IMR-90 (cell line): Measurements from ENCODE around the gene AHNAK2. TPM values are rescaled to one million over a fixed set of nuclear protein-coding genes. Genes with fewer than 3 reads are reported as not detected.

Source experiments
- ATAC-seq: fragments of 200-7000 bp; cut with Tn5 transposase; 2 replicates; pipeline ENCODE4 v1.9.1; 2020; ENCODE audit warnings: low read depth, mild to moderate bottlenecking, moderate library complexity
- BruUV-seq: library from RNA; stranded (reverse); fragments of 400-500 nt; replicated peaks from 2 replicates; lab custom pipeline; 2021; lab: Mats Ljungman, UMichigan
- CTCF ChIA-PET: fragments of 300-600 bp; formaldehyde crosslinking; extraction: SDS; loops from one replicate; lab custom pipeline; 2021; ENCODE audit warnings: antibody characterized with exemption; lab: Yijun Ruan, JAX
- POLR2A ChIA-PET: fragments of 300-600 bp; sonication (Branson Sonifier 250); formaldehyde crosslinking; loops from one replicate; lab custom pipeline; 2022; ENCODE audit warnings: antibody characterized with exemption; ENCODE audit not compliant: unreplicated experiment; lab: Charles Lee
- DNase-seq: peaks from one replicate; pipeline ENCODE4 v3.0.0; 2013
- H2AFZ ChIP-seq: replicated peaks from 2 replicates; pipeline ENCODE3; 2013; ENCODE audit warnings: low read length, mild to moderate bottlenecking; ENCODE audit not compliant: poor library complexity
- H2AK5ac ChIP-seq: 2 replicates; pipeline ENCODE4 v1.6.1; 2013; ENCODE audit warnings: low read depth, low read length, inconsistent platforms
- H2AK9ac ChIP-seq: replicated peaks from 2 replicates; pipeline ENCODE3; 2013; ENCODE audit warnings: mild to moderate bottlenecking, low read depth, low read length, moderate library complexity; ENCODE audit not compliant: poor library complexity
- H2BK120ac ChIP-seq: 2 replicates; pipeline ENCODE4 v1.6.1; 2013; ENCODE audit warnings: low read depth, low read length, inconsistent platforms
- H2BK15ac ChIP-seq: 3 replicates; pipeline ENCODE4 v1.6.1; 2013; ENCODE audit warnings: low read depth, low read length, inconsistent platforms
- H2BK20ac ChIP-seq: 2 replicates; pipeline ENCODE4 v1.6.1; 2013; ENCODE audit warnings: low read depth, mild to moderate bottlenecking, inconsistent platforms, low read length, moderate library complexity
- H2BK5ac ChIP-seq: 2 replicates; pipeline ENCODE4 v1.6.1; 2013; ENCODE audit warnings: mild to moderate bottlenecking, low read depth, low read length, inconsistent platforms; ENCODE audit not compliant: poor library complexity, severe bottlenecking
- H3K14ac ChIP-seq: replicated peaks from 2 replicates; pipeline ENCODE4 v1.6.1; 2013; ENCODE audit warnings: low read depth, low read length, inconsistent platforms
- H3K18ac ChIP-seq: 2 replicates; pipeline ENCODE4 v1.6.1; 2013; ENCODE audit warnings: low read depth, low read length, control low read depth
- H3K23ac ChIP-seq: 2 replicates; pipeline ENCODE4 v1.6.1; 2013; ENCODE audit warnings: low read depth, low read length, inconsistent platforms
- H3K27ac ChIP-seq: 2 replicates; pipeline ENCODE4 v1.5.1; 2013; ENCODE audit warnings: mild to moderate bottlenecking, control low read depth, low read length; ENCODE audit not compliant: insufficient read depth
- H3K27me3 ChIP-seq: 2 replicates; pipeline ENCODE4 v1.6.1; 2013; ENCODE audit warnings: low read length; ENCODE audit not compliant: control insufficient read depth, insufficient read depth
- H3K36me3 ChIP-seq: 2 replicates; pipeline ENCODE4 v1.6.1; 2013; ENCODE audit warnings: low read length, mixed read lengths; ENCODE audit not compliant: control insufficient read depth, insufficient read depth
- H3K4ac ChIP-seq: 2 replicates; pipeline ENCODE4 v1.6.1; 2013; ENCODE audit warnings: low read depth, low read length, inconsistent platforms
- H3K4me1 ChIP-seq: 2 replicates; pipeline ENCODE4 v1.6.1; 2013; ENCODE audit warnings: low read length, mixed read lengths; ENCODE audit not compliant: control insufficient read depth, insufficient read depth
- H3K4me2 ChIP-seq: 2 replicates; pipeline ENCODE4 v1.6.1; 2013; ENCODE audit warnings: low read depth, mild to moderate bottlenecking, control low read depth, low read length, moderate library complexity
- H3K4me3 ChIP-seq: 2 replicates; pipeline ENCODE4 v1.5.1; 2013; ENCODE audit warnings: low read depth, mild to moderate bottlenecking, control low read depth, low read length, moderate library complexity; ENCODE audit not compliant: insufficient read depth
- H3K56ac ChIP-seq: 2 replicates; pipeline ENCODE4 v1.6.1; 2013; ENCODE audit warnings: low read length, inconsistent platforms; ENCODE audit not compliant: insufficient read depth; ENCODE audit errors: extremely low read depth
- H3K79me1 ChIP-seq, 2 experiments: 2 replicates each; pipeline ENCODE4 v1.6.1; 2013; ENCODE audit warnings: low read length in 2 of 2, inconsistent platforms in 1 of 2, low read depth in 1 of 2
- H3K9ac ChIP-seq: 2 replicates; pipeline ENCODE4 v1.6.1; 2013; ENCODE audit warnings: low read depth, low read length, control low read depth
- H3K9me1 ChIP-seq: 2 replicates; pipeline ENCODE4 v1.6.1; 2013; ENCODE audit warnings: low read length, inconsistent platforms; ENCODE audit not compliant: insufficient read depth
- H3K9me3 ChIP-seq: 2 replicates; pipeline ENCODE4 v1.6.1; 2013; ENCODE audit warnings: low read length; ENCODE audit not compliant: control insufficient read depth, insufficient read depth
- H4K20me1 ChIP-seq: 2 replicates; pipeline ENCODE4 v1.6.1; 2013; ENCODE audit warnings: low read length, inconsistent platforms; ENCODE audit not compliant: insufficient read depth
- H4K5ac ChIP-seq: 2 replicates; pipeline ENCODE4 v1.6.1; 2013; ENCODE audit warnings: mild to moderate bottlenecking, low read depth, low read length, control low read depth
- H4K8ac ChIP-seq, 2 experiments: 2 replicates each; pipeline ENCODE4 v1.6.1; 2013; ENCODE audit warnings: low read depth in 2 of 2, low read length in 2 of 2, control low read depth in 1 of 2, inconsistent platforms in 1 of 2
- H4K91ac ChIP-seq: 2 replicates; pipeline ENCODE4 v1.6.1; 2013; ENCODE audit warnings: low read depth, low read length, inconsistent platforms; ENCODE audit not compliant: insufficient read depth
- BHLHE40 ChIP-seq: fragments of 150-350 bp; IDR thresholded peaks from 2 replicates; pipeline ENCODE4 v1.6.1; 2016; ENCODE audit warnings: mild to moderate bottlenecking, low read depth, low read length
- FOS ChIP-seq: fragments of 150-350 bp; IDR thresholded peaks from 2 replicates; pipeline ENCODE4 v1.6.1; 2016; ENCODE audit warnings: low read depth, low read length
- MAFK ChIP-seq: IDR thresholded peaks from 2 replicates; pipeline ENCODE4 v1.6.1; 2012; ENCODE audit warnings: low read depth, low read length, improper control_type of control experiment
- MAZ ChIP-seq: IDR thresholded peaks from 2 replicates; pipeline ENCODE4 v1.6.1; 2012; ENCODE audit warnings: low read depth, mild to moderate bottlenecking, low read length, improper control_type of control experiment, moderate library complexity, borderline replicate concordance
- MXI1 ChIP-seq: IDR thresholded peaks from 2 replicates; pipeline ENCODE4 v1.6.1; 2012; ENCODE audit warnings: low read depth, mild to moderate bottlenecking, low read length, moderate library complexity, borderline replicate concordance
- NFE2L2 ChIP-seq: fragments of 150-350 bp; IDR thresholded peaks from 2 replicates; pipeline ENCODE4 v1.6.1; 2016; ENCODE audit warnings: low read depth, mild to moderate bottlenecking, low read length
- POLR2A ChIP-seq: IDR thresholded peaks from 2 replicates; pipeline ENCODE4 v1.6.1; 2012; ENCODE audit warnings: mild to moderate bottlenecking, low read depth, low read length
- RCOR1 ChIP-seq: IDR thresholded peaks from 2 replicates; pipeline ENCODE4 v1.6.1; 2012; ENCODE audit warnings: mild to moderate bottlenecking, low read length, improper control_type of control experiment; ENCODE audit not compliant: insufficient replicate concordance
- SMC3 ChIP-seq: fragments of 150-350 bp; IDR thresholded peaks from 2 replicates; pipeline ENCODE4 v1.6.1; 2016; ENCODE audit warnings: low read depth, mild to moderate bottlenecking, antibody characterized with exemption, low read length, moderate library complexity
- WGBS, 2 experiments: methylation state at CpG; one replicate each; pipeline versions ENCODE4 v1.1.5 to v1.1.7; 2013; ENCODE audit warnings: missing lambda C conversion rate in 2 of 2; ENCODE audit not compliant: insufficient read length in 1 of 2; ENCODE audit errors: extremely low coverage in 2 of 2; 5-methylcytosine and 5-hydroxymethylcytosine counted together
- dilution Hi-C: fragments of 300-500 bp; cut with HindIII; formaldehyde crosslinking; loops from one replicate; pipeline ENCODE4 v1.14.3; 2018; ENCODE audit warnings: low sequenced_read_pairs; ENCODE audit not compliant: unreplicated experiment
- in situ Hi-C: fragments of 300-500 bp; cut with MboI; formaldehyde crosslinking; loops from 3 replicates; pipeline ENCODE4 v1.14.3; 2019; ENCODE audit warnings: low sequenced_read_pairs, inconsistent platforms, mixed read lengths
- intact Hi-C: fragments of 100-400 bp; cut with micrococcal nuclease; formaldehyde crosslinking; loops from 2 replicates; pipeline ENCODE4 v1.10.0; 2022
- polyA plus RNA-seq, 3 experiments: library from polyadenylated mRNA; depleted of rRNA; stranded (reverse); fragments of >200 nt; gene quantifications; 2 replicates each; pipeline ENCODE4 v1.2.3, GENCODE V29; 2012; ENCODE audit warnings: low replicate concordance in 1 of 3
- total RNA-seq: library from RNA; depleted of rRNA; stranded (reverse); fragments of >200 nt; gene quantifications from 2 replicates; pipeline ENCODE4 v1.2.3, GENCODE V29; 2012
- TF ChIP-seq, protein P1 (sequence below): conservative IDR thresholded peaks from 2 replicates; pipeline ENCODE4 v1.5.1; 2012; ENCODE audit warnings: mild to moderate bottlenecking, low read depth, low read length, improper control_type of control experiment
- TF ChIP-seq, protein P2 (sequence below): fragments of 150-350 bp; IDR thresholded peaks from 2 replicates; pipeline ENCODE4 v1.6.1; 2017; ENCODE audit warnings: mild to moderate bottlenecking, antibody characterized with exemption, low read length, low read depth

The AHNAK2 gene
- total and polyA plus RNA-seq, 2 of the 4 experiments (the other 2 are of a cell fraction): 2.6 to 7.9 TPM

DNA sequence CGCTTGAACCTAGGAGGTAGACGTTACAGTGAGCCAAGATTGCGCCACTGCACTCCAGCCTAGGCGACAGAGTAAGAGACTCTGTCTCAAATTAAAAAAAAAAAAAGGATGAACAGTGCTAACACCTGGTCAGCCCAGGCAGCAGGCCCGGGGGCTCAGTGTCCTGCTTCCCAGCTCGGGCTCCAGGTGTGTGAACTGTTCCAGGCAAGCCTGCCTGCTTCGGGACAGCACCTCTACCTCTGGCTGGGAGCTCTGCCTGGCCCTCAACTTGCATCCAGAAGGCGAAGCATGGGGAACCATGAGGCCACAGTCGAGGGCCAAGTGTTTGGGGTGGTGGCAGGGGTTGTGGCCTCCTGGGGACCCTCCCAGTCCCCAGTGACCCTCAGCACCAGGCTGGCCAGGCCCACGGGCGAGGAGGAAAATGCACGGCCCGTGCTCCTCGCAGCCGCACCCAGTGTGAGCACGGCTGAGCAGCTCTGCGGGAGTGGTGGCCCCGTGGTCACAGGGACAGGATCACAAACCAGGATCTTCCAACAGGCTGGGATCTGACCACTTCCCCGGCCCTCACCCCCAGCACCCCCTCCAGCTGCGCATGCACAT is 27.3 kb upstream of the AHNAK2 start:
- H4K8ac ChIP-seq: no peak overlapping the region
- H3K56ac ChIP-seq: no peak overlapping the region
- no peak overlapping the region for H2BK5ac ChIP-seq
- POLR2A ChIA-PET: interaction anchor here (0.5 kb wide), 1 partner anchor 20 kb away, joined by 6 read pairs; no protein-coding TSS in a partner anchor
- no peak overlapping the region for H3K23ac ChIP-seq
- DNase-seq (no peak), ATAC-seq (no peak)
- H4K5ac ChIP-seq: no peak overlapping the region
- no peak overlapping the region for H3K9ac ChIP-seq
- H2AK9ac ChIP-seq: no peak overlapping the region
- no peak for TF ChIP-seq POLR2A
- TF ChIP-seq BHLHE40: no peak
- no peak for TF ChIP-seq NFE2L2
- TF ChIP-seq SMC3: no peak
- TF ChIP-seq MAZ: no peak
- no peak for TF ChIP-seq MAFK
- TF ChIP-seq MXI1: no peak
- TF ChIP-seq, protein P1, sequence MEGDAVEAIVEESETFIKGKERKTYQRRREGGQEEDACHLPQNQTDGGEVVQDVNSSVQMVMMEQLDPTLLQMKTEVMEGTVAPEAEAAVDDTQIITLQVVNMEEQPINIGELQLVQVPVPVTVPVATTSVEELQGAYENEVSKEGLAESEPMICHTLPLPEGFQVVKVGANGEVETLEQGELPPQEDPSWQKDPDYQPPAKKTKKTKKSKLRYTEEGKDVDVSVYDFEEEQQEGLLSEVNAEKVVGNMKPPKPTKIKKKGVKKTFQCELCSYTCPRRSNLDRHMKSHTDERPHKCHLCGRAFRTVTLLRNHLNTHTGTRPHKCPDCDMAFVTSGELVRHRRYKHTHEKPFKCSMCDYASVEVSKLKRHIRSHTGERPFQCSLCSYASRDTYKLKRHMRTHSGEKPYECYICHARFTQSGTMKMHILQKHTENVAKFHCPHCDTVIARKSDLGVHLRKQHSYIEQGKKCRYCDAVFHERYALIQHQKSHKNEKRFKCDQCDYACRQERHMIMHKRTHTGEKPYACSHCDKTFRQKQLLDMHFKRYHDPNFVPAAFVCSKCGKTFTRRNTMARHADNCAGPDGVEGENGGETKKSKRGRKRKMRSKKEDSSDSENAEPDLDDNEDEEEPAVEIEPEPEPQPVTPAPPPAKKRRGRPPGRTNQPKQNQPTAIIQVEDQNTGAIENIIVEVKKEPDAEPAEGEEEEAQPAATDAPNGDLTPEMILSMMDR: no peak
- TF ChIP-seq FOS: no peak
- TF ChIP-seq, protein P2, sequence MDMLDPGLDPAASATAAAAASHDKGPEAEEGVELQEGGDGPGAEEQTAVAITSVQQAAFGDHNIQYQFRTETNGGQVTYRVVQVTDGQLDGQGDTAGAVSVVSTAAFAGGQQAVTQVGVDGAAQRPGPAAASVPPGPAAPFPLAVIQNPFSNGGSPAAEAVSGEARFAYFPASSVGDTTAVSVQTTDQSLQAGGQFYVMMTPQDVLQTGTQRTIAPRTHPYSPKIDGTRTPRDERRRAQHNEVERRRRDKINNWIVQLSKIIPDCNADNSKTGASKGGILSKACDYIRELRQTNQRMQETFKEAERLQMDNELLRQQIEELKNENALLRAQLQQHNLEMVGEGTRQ: no peak
- TF ChIP-seq RCOR1: no peak
- no TSS peak for BruUV-seq
- H2BK15ac ChIP-seq: no peak overlapping the region
- H3K4ac ChIP-seq: no peak overlapping the region
- peaks cover 18 to 32% of the 10 kb centered on the region in 2 experiments for H3K79me1 ChIP-seq
- no peaks in the 10 kb centered on the region for H3K9me1 ChIP-seq
- 94% methylated on average over 16 of the region's 20 CpGs; no CpG with 5 or more reads in 1 of the 2 experiments for WGBS, 2 experiments
- no peak overlapping the region for H2AFZ ChIP-seq
- H4K91ac ChIP-seq: no peak overlapping the region
- H3K4me2 ChIP-seq: no peak overlapping the region
- dilution Hi-C loops (no loop called here), in situ Hi-C loops (no loop called here), intact Hi-C loops (no loop called here)
- H3K14ac ChIP-seq: no peak overlapping the region
- no peak overlapping the region for H2AK5ac ChIP-seq
- no peak overlapping the region for H3K27ac ChIP-seq
- H3K18ac ChIP-seq: no peak overlapping the region
- H3K4me1 ChIP-seq: no peaks in the 10 kb centered on the region
- peaks cover 17% of the 10 kb centered on the region for H3K36me3 ChIP-seq
- H3K9me3 ChIP-seq: no peaks in the 10 kb centered on the region
- H2BK20ac ChIP-seq: no peak overlapping the region
- CTCF ChIA-PET: no interaction called here
- H3K4me3 ChIP-seq: no peak overlapping the region
- H2BK120ac ChIP-seq: no peak overlapping the region
- peaks cover 11% of the 10 kb centered on the region for H4K20me1 ChIP-seq
- H3K27me3 ChIP-seq: no peaks in the 10 kb centered on the region
